Raji (cell line): Measurements from ENCODE around the gene AMOTL1.

Source experiments
- POLR2A ChIP-seq: IDR thresholded peaks from 2 replicates; pipeline ENCODE4 v1.6.1; 2011; ENCODE audit warnings: low read depth, low read length, control low read depth; ENCODE audit not compliant: insufficient read depth

The AMOTL1 gene

DNA sequence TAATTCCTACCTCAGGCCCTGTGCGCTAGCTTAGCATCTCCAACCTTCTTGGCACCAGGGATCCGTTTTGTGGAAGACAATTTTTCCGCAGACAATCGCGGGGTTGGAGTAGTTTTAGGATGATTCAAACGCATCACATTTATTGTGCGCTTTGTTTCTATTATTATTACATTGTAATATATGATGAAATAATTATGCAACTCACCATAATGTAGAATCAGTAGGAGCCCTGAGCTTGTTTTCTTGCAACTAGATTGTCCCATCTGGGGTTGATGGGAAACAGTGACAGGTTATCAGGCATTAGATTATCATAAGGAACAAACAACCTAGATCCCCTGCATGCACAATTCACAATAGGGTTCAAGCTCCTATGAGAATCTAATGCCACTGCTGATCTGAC, 52.3 kb downstream of the AMOTL1 start:
- no peak for TF ChIP-seq POLR2A

- TF ChIP-seq POLR2A: no peak
Observed at GRCh38 chr11:94821439-94821838, 53.3 kb downstream of the AMOTL1 start.

DNA sequence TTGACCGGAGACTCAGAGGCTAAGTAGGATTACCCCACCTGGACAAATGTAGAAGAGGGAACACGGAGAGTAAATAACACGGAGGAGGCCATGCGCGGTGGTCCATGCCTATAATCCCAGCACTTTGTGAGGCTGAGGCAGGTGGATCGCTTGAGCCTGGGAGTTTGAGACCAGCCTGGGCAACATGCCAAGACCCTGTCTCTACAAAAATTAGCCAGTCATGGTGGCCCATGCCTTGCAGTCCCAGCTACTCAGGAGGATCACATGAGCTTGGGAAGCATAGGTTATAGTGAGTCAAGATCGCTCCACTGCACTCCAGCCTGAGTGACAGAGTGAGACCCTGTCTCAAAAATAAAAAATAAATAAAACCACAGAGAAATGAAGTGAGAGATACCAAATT, 53.9 kb downstream of the AMOTL1 start:
- no peak for TF ChIP-seq POLR2A

DNA sequence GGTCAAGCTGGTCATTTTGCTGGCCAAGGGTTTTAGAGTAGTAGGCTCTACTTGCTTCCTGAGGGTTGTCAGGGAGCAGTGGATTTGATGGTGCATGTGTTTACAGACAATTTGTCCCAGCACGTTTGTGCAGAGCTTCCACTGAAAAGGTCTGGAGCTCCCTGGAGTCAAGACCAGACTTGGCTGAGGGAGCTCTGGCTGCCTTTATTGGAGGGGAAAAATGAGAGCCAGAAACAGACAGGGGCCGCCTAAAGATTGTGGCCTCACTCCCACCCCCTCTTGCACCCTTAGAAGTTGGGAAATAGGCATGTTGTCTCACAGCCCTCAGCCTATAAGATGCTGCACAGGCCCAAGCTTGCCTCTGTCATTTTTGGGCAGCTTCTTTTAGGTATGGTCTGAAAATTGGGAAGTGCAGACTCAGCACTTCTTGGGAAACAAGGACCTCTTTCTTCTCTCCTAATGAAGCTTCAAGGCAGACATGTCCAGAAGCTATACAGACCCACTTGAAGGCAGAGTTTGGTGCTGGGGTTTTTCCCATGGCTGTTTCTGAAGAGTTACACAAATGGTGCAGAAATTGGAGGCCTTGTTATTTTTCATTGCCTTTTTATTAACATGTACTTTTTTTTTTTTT, 55.1 kb downstream of the AMOTL1 start:
- TF ChIP-seq POLR2A: no peak

DNA sequence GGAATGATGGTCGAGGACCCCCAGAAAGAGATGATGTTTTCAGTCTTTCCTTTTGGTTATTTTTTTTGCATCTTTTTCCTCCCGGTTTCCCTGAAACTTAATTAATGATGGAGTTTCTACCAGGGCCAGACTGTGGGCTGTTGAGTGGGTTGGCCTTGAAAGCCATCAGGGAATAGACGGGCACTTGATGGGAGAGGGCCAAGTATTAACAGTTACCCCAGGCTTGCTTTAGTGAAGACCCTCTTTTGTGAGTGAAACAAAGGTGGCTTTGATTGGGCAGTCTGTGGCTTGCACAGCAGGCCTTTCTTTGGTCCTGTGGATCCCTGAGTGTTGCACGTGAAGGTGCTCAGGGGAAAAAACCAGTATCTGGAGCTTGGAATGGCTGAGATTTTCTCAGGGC, 56.9 kb downstream of the AMOTL1 start:
- TF ChIP-seq POLR2A: no peak

DNA sequence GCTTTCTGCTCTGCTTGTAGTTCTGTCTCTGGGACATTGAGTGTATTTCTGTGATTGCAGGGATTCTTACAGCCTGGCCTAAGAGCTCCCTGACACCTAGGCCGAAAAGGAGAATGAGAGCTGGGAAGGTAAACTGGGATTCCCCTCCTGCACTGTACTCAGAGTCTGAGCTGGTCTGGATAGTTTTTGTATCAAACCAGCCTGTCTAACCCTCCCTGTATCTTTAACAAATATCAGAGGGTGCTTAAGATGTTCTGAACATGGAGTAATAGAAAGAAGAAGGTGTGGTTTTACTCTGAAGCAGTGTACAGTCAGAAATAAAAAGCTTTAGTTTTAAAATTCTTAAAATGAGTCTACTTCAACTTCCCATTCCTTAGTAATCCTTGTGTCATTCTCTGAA, 57.3 kb downstream of the AMOTL1 start:
- no peak for TF ChIP-seq POLR2A

DNA sequence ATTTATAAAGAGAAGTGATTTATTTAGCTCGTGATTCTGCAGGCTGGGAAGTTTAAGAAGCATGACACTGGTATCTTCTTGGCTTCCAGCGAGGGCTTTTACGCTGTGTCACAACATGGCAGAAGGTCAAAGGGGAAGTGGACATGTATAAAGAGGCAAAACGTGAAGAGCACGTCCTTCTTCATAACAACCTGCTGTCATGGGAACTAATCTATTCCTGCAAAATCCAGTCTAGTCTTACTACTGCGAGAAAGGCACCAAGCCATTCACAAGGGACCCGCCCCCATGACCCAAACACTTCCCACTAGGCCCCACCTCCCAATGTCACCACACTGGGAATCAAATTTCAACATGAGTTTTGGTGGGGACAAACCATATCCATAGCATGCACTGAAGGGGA, 58.3 kb downstream of the AMOTL1 start:
- TF ChIP-seq POLR2A: no peak

- no peak for TF ChIP-seq POLR2A
Observed at GRCh38 chr11:94828088-94828487, 59.9 kb downstream of the AMOTL1 start.

DNA sequence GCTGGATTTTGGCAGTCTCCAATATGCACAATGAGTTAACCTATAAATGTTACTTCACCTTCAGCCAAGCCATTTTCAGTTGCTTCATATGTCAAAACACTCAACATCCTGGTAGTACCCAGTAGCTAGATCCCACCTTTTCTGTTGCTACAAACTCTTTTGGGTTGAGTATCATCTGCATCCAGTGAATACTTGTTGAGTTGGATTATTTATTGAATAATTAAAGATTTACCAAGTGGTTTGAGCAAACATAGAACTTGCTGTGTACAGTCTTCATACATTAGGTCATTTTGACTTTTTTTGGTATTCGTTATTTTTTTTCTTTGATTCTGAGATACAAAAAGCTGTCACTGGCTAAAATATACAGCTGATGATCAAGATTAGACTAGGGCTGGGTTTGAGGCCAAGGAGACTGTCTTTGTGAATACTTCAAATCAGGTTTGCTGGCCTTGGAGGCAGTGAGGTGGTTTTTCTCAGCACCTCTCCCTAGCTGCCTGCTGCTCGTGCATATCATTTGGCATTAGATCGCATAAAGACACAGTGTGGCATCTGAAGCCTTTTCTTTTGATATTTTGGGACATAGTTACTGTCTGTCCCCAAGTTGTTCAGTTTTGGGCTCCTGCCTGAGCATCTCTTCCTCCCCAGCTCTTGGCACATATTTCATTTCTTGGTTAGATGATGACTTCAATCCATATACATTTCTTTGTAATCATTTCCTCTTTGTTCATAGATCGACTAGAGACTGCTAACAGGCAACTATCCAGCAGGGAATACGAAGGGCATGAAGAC, 62.8 kb downstream of the AMOTL1 start:
- TF ChIP-seq POLR2A: no peak

DNA sequence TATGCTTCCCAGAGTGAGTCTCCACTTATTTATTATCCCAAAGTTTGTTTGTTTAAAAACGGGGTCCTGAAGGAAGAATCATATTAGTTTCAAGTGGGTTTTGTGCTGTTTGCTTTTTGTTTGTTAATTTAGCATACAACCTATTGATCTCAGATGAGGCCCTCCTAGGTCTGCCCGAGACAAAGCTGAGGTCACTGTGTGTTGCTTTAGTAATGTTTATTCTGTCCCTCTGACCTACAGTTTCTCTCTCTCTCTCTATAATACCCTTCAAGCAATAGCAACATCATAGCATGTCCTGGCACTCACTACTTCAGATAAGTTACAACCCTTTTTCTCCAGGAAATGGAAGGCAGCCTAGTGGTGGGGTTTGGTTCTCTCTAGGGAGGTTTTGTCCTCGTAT, 63.4 kb downstream of the AMOTL1 start:
- no peak for TF ChIP-seq POLR2A

- TF ChIP-seq POLR2A: no peak
Observed at GRCh38 chr11:94832604-94833235, 64.6 kb downstream of the AMOTL1 start.

- no peak for TF ChIP-seq POLR2A
Observed at GRCh38 chr11:94834911-94835593, 66.9 kb downstream of the AMOTL1 start.

- TF ChIP-seq POLR2A: no peak
Observed at GRCh38 chr11:94835594-94835927, 67.4 kb downstream of the AMOTL1 start.

- no peak for TF ChIP-seq POLR2A
Observed at GRCh38 chr11:94837317-94837716, 69.2 kb downstream of the AMOTL1 start.

DNA sequence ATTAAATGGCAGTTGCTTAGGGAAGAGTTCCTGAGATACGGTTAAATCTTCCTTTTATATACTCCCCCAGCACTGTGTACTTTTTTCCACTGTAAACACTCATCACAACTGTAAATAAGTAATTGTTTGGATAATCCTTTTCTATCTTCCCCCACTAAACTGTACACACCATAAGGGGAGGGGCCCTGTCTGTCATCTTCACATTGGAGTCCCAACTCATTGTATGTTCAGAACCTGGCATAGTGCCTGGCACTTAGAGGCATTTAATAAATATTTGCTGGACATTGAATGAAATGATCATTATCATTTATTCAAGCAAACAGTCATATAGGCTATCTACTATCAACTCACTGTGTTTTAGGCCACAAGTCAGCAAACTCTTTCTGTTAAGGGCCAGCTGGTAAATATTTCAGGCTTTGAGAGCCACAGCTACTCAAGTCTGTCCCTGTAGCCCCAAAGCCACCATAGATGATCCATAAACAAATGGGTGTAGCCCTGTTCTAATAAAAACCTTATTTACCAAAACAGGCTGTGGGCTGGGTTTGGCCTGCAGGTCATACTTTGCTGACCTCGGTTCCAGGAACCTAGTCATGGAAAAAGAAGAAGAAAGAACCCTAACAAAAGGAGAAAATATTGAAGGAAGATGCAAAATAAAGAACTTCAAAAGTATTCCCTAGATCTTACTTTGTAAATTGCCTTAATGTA, 70.0 kb downstream of the AMOTL1 start:
- TF ChIP-seq POLR2A: no peak
